GM20000 (cell line): ENCODE results near the gene CAPZB.

ENCODE experiments used
- DNase-seq: peaks from one replicate; pipeline ENCODE4 v3.0.0; 2012; ENCODE audit warnings: low spot score
- CTCF ChIP-seq: IDR thresholded peaks from 2 replicates; pipeline ENCODE4 v1.5.1; 2012; ENCODE audit warnings: mild to moderate bottlenecking, control low read depth; ENCODE audit errors: extremely low read depth, missing control alignments

CAPZB gene

GRCh38 chr1:19423130-19423529 is 62.2 kb downstream of the CAPZB start:
- DNase-seq, result no peak
- TF ChIP-seq CTCF, result no peak

GRCh38 chr1:19421365-19421764 is 64.0 kb downstream of the CAPZB start:
- no peak for TF ChIP-seq CTCF
- DNase-seq, result no peak

- no peak for TF ChIP-seq CTCF
- no peak for DNase-seq
These were observed 64.7 kb downstream of the CAPZB start for GRCh38 chr1:19420606-19421005.

- no peak for DNase-seq
- no peak for TF ChIP-seq CTCF
These were observed 65.6 kb downstream of the CAPZB start for GRCh38 chr1:19419691-19420090.

GRCh38 chr1:19418503-19418971 is 66.8 kb downstream of the CAPZB start:
- DNase-seq, result no peak
- no peak for TF ChIP-seq CTCF

- DNase-seq, result no peak
- no peak for TF ChIP-seq CTCF
These were observed 68.3 kb downstream of the CAPZB start for GRCh38 chr1:19416921-19417470.

- TF ChIP-seq CTCF, result no peak
- no peak for DNase-seq
These were observed 69.2 kb downstream of the CAPZB start for GRCh38 chr1:19416145-19416544.
